GM06990 (cell line): Measurements from ENCODE around the gene RIMKLB.

ENCODE experiments used
- DNase-seq: peaks from one replicate; pipeline ENCODE4 v3.0.0-alpha.2; 2011; ENCODE audit not compliant: insufficient read length; ENCODE audit errors: extremely low read depth
- H3K27me3 ChIP-seq: replicated peaks from 2 replicates; pipeline ENCODE4 v1.6.0; 2011; ENCODE audit warnings: low read length; ENCODE audit not compliant: control insufficient read depth, insufficient read depth
- H3K36me3 ChIP-seq: 2 replicates; pipeline ENCODE4 v1.5.1; 2011; ENCODE audit warnings: low read length; ENCODE audit not compliant: control insufficient read depth, insufficient read depth
- H3K4me3 ChIP-seq: replicated peaks from 2 replicates; pipeline ENCODE4 v1.5.1; 2011; ENCODE audit warnings: low read depth, mild to moderate bottlenecking, control low read depth, low read length
- TF ChIP-seq, protein P1 (sequence below): IDR thresholded peaks from 2 replicates; pipeline ENCODE4 v1.5.1; 2011; ENCODE audit warnings: low read length, control low read depth, mild to moderate bottlenecking, inconsistent platforms; ENCODE audit not compliant: insufficient read depth, poor library complexity, severe bottlenecking

Gene RIMKLB

DNA sequence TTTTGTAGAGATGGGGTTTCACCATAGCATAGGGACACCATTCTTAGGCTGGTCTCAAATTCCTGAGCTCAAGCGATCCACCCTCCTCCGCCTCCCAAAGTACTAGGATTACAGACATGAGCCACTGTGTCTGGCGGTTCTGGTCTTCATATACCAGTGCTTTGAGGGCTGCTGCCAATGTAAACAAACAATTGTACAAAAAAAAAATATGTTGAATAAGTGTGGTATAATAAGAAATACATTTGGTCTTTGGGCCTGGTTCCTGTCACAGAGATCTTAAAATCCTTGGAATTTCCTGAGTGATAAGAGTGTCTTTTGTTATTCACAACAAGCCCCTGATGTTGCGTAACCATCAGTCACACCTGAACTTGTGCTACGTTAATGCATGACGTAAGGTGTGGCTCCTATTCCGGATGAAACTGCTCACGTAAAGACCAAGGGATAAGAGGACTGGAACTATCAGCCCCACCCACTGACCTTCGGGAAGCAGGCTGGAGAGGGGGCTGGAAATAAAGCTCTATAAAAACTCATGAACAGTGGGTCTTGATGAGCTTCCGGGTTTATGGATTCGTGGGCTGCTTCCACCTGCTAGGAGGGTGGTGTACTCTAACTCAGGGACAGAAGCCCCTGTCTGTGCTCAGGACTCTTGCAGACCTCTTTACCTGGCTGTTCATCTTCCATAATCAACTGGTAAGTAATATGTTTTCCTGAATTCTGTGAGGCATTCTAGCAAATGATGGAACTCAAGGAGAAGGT lies 16.5 kb upstream of the RIMKLB start:
- H3K4me3 ChIP-seq: no peak overlapping the region
- TF ChIP-seq, protein P1, sequence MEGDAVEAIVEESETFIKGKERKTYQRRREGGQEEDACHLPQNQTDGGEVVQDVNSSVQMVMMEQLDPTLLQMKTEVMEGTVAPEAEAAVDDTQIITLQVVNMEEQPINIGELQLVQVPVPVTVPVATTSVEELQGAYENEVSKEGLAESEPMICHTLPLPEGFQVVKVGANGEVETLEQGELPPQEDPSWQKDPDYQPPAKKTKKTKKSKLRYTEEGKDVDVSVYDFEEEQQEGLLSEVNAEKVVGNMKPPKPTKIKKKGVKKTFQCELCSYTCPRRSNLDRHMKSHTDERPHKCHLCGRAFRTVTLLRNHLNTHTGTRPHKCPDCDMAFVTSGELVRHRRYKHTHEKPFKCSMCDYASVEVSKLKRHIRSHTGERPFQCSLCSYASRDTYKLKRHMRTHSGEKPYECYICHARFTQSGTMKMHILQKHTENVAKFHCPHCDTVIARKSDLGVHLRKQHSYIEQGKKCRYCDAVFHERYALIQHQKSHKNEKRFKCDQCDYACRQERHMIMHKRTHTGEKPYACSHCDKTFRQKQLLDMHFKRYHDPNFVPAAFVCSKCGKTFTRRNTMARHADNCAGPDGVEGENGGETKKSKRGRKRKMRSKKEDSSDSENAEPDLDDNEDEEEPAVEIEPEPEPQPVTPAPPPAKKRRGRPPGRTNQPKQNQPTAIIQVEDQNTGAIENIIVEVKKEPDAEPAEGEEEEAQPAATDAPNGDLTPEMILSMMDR: no peak
- H3K36me3 ChIP-seq: no peaks in the 10 kb centered on the region
- H3K27me3 ChIP-seq: no peaks in the 10 kb centered on the region
- no peak for DNase-seq

DNA sequence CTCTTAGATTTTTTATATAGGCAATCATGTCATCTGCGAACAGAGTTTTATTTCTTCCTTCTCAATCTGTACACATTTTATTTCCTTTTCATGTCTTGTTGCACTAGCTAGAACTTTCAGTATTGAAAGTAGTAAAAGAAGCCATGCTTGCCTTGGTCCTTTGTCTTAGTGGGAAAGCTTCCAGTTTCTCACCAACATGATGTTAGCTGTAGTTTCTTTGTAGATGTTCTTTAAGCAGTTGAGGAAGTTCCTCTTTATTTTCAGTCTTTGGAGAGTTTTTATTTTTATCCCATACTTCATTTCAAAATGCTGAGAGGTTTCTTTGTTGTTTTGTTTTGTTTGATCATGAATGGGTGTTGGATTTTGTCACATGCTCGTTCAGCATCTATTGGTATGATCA lies 12.7 kb upstream of the RIMKLB start:
- no peaks in the 10 kb centered on the region for H3K36me3 ChIP-seq
- no peak overlapping the region for H3K4me3 ChIP-seq
- no peaks in the 10 kb centered on the region for H3K27me3 ChIP-seq
- TF ChIP-seq, protein P1: no peak
- no peak for DNase-seq

DNA sequence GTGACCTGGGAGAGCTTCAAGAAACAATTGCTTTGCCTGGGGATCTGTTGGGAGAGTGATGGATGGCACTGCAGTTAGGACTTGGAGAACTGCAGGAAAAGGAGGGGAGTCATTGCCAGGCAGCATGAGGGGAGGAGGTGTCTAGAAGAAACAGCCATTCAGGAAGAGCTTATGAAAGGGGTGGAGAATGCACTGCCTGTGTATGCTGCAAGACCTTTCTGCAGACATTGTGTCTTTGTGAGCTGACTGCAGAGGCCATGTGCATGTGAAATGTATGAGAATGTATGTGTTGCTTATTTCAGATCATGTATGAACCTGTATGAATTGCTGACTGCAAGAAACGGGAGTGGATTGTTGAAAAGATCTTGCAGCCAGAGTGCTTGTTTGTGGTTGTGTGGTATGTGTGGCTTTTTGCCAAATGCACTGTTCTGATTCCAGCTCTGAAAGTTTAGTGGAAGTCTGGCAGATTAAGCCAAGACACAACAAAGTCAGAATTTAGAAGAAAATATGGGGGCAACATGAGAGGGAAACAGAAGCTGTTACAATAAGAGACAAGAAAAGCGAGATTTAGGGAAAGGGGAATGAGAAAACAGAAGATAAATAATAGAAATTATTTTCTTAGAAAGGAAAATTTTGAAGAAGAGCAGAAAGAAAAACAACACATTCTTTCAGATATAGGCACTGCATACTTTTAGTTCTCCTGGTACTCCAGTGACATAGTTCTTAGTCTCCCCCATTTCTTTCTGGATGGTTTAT lies 9.8 kb upstream of the RIMKLB start:
- no peaks in the 10 kb centered on the region for H3K27me3 ChIP-seq
- DNase-seq: no peak
- no peak overlapping the region for H3K4me3 ChIP-seq
- TF ChIP-seq, protein P1: no peak
- H3K36me3 ChIP-seq: no peaks in the 10 kb centered on the region

DNA sequence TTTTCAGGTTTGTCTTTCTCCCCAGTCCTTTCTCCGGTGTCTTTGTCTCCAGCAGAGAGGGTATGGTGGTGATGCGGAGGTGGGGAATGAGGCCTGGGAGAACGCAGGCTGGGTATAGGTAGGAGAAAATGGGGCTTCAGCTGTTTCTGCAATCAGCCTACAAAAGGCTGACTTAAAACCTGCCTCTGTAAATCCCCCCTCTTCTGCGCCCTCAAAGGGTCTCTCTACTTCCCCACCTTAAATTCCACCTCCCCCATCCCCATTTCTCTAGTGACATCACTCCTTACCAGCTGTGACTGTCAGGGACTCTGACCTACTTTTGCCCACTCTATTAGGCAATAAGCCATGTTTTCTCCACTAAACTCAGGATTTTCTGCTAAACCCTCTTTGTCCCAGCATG lies 8.1 kb upstream of the RIMKLB start:
- Histone ChIP-seq H3K27me3 (no peaks in the 10 kb centered on the region), H3K36me3 (no peaks in the 10 kb centered on the region), H3K4me3 (no peak overlapping the region)
- DNase-seq: no peak
- TF ChIP-seq, protein P1: no peak

- TF ChIP-seq, protein P1: no peak
- DNase-seq: no peak
- no peaks in the 10 kb centered on the region for H3K27me3 ChIP-seq
- no peaks in the 10 kb centered on the region for H3K36me3 ChIP-seq
- H3K4me3 ChIP-seq: no peak overlapping the region
Measured at GRCh38 chr12:8692573-8692972, 5.2 kb upstream of the RIMKLB start.

GRCh38 chr12:8695116-8695515 lies 2.7 kb upstream of the RIMKLB start:
- no peak for DNase-seq
- Histone ChIP-seq H3K36me3 (no peaks in the 10 kb centered on the region), H3K4me3 (no peak overlapping the region), H3K27me3 (no peaks in the 10 kb centered on the region)
- TF ChIP-seq, protein P1: no peak
